Loucy (cell line): Measurements from ENCODE around the gene NPHP4.

Source experiments
- EZH2phosphoT487 ChIP-seq: fragments of 200-600 bp; IDR thresholded peaks from 2 replicates; pipeline ENCODE4 v1.6.1; 2018; ENCODE audit warnings: antibody characterized with exemption, mild to moderate bottlenecking, moderate library complexity, borderline replicate concordance
- TF ChIP-seq, protein P1 (sequence below): fragments of 200-600 bp; sonication (generic); conservative IDR thresholded peaks from 2 replicates; pipeline ENCODE4 v1.5.1; 2014; ENCODE audit warnings: mild to moderate bottlenecking, antibody characterized with exemption, low read length

DNA sequence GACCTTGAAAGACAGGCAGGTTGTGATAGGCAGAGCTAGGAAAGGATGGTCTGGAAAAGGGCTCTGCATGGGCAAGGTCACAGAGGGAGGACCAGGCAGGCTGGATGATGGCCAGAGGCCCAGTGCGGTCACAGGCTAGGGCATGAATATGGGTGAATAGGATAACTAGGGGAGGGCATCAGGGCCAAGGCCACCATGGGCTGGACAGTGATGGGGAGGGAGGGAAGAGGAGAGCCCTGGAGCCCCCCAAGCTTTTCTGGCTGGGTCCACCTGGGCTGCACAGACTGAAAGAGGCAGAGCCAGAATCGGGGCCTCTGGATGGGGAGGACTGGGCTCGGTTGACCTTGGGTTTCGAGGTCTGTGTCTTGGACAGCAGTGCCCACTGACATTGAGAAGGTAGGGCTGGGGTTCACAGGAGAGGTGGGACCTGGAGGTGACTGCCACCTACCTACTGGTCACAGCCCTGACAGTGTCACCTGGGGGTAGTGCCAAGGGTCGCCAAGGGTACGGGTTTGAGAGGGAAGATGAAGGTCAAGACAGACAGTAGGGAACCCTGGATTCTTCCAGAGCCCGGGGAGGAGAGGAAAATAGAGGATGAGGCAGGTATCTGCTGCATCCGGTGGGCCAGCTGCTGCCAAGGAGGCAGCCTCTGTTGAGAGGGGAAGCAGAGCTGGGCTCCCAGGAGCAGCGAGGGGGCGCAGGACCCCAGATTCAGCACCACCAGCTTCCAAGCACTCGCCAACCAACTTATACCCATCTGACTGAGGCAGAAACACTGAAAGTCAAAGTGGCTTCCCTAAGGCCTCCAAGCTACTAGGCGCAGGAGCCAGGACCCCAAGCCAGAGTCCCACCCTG lies 6.1 kb upstream of the NPHP4 start:
- TF ChIP-seq, protein P1, sequence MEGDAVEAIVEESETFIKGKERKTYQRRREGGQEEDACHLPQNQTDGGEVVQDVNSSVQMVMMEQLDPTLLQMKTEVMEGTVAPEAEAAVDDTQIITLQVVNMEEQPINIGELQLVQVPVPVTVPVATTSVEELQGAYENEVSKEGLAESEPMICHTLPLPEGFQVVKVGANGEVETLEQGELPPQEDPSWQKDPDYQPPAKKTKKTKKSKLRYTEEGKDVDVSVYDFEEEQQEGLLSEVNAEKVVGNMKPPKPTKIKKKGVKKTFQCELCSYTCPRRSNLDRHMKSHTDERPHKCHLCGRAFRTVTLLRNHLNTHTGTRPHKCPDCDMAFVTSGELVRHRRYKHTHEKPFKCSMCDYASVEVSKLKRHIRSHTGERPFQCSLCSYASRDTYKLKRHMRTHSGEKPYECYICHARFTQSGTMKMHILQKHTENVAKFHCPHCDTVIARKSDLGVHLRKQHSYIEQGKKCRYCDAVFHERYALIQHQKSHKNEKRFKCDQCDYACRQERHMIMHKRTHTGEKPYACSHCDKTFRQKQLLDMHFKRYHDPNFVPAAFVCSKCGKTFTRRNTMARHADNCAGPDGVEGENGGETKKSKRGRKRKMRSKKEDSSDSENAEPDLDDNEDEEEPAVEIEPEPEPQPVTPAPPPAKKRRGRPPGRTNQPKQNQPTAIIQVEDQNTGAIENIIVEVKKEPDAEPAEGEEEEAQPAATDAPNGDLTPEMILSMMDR = no peak
- no peak for TF ChIP-seq EZH2phosphoT487
